Stimulated activated CD4-positive, alpha-beta T cell treated with anti-CD3 and anti-CD28 coated beads, Interleukin-2, amount 100 ng/mL, for 4 hours (primary cell): ENCODE data around the gene CFAP107.
"Not testable (repeated sequence)": the region's sequence is repeated elsewhere in the genome, so short reads cannot be mapped to it uniquely, and the experiment has no call there.

Experiments
- DNase-seq: peaks from one replicate; pipeline ENCODE4 v3.0.0-alpha.2; 2020; ENCODE audit warnings: low read depth

The CFAP107 gene

DNA sequence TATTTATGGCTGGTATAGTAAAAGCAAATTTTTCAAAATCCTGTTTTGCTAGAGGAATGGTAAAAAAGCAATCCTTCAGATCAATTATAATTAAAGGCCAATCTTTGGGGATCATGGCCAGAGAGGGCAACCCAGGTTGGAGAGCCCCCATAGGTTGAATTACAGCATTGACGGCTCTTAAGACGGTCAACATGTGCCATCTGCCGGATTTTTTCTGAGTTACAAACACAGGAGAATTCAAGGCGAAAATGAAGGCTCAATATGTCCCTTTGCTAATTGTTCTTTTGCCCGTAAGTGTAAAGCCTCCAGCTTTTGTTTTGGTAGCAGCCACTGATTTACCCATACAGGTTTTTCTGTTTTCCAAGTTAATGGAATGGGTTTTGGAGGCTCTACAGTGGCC, 35.5 kb downstream of the CFAP107 start:
- DNase-seq: not testable (repeated sequence)

DNA sequence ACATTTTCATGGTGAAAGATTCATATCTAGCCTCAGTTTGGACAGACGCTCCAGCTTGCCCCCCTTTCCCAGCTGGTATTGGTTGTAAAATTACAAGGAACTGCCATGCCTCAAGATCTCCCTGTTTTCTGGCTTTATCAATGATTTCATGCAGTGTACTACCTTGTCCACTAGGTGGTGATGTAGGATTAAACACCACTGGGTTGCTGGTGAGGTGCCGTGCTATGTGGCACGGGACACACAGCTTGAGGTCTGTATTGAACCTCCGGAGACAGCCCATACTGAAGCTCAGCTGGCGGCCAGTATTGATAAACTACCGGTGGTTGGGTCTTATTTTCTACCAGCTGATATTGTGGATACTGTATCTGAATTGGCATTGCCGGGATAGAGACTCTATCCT, 37.8 kb downstream of the CFAP107 start:
- not testable (repeated sequence) for DNase-seq

GRCh38 chr1:12784729-12785128, 38.7 kb downstream of the CFAP107 start:
- DNase-seq: not testable (repeated sequence)

- not testable (repeated sequence) for DNase-seq
These were observed 45.1 kb downstream of the CFAP107 start, which contains the start of gene PRAMEF1 for GRCh38 chr1:12791097-12791496. Gene PRAMEF1, plus strand, starts transcription at chr1:12791397. Its CDS starts 1,831 bp downstream, at chr1:12793228.

- DNase-seq: no peak
These were observed 52.9 kb downstream of the CFAP107 start for GRCh38 chr1:12798911-12799310.

GRCh38 chr1:12799730-12800129, 53.7 kb downstream of the CFAP107 start:
- no peak for DNase-seq

DNA sequence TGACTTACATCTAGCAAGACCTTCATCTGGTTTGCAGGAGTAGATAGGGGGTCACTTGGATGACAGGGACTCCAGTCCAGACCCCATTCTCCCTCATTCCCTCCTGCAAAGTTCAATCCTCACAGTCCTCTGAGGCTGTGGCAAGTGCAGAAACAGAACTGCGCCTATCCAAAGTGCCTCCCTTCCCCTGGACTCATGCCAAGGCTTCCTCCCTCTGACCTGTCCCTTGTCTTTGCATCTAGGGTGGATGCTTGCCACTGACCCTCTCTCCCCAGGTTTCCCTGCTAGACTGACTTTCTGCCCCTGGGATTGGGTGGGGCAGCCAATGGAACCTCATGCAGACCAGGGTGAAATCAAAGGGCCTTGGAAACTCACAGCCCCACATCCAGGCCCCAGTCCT, 63.9 kb downstream of the CFAP107 start:
- DNase-seq: no peak

GRCh38 chr1:12810691-12811408, 64.8 kb downstream of the CFAP107 start:
- no peak for DNase-seq

DNA sequence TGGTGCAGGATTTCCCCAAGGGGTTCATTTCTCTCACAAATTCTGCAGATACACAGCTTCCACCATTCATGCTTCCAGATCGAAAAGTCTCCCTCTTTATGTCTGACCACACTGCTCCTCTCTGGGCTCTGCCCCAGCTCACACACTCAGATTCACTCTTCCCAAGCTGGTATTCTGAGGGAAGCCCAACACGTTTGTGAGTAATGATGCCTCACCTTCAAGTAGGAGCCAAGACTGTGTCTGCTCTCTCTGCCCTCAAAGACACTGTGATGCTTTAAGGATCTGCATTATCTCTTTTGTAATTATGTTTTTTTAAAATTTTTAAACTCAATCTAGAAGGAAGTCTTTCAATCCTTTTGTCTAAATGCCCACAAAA, 65.4 kb downstream of the CFAP107 start:
- DNase-seq: no peak
